GM12878 (cell line): ENCODE results near the gene C16orf87. TPM values are rescaled to one million over a fixed set of nuclear protein-coding genes. Genes with fewer than 3 reads are reported as not detected.
A peak's percentile ranks its signal among the peaks of the same experiment; 100 is the strongest.

Experiments
- BACH1 ChIP-seq: fragments of 450-650 bp; IDR thresholded peaks from 2 replicates; pipeline ENCODE4 v1.6.1; 2017; ENCODE audit warnings: mild to moderate bottlenecking, borderline replicate concordance
- BCL11A ChIP-seq: IDR thresholded peaks from 2 replicates; pipeline ENCODE4 v1.6.1; 2011; ENCODE audit warnings: low read depth, low read length
- CBX5 ChIP-seq: sonication (generic); IDR thresholded peaks from 2 replicates; pipeline ENCODE4 v1.6.1; 2016; ENCODE audit warnings: low read depth, moderate library complexity, mild to moderate bottlenecking, inconsistent platforms
- CHD2 ChIP-seq: IDR thresholded peaks from 2 replicates; pipeline ENCODE4 v1.6.1; 2011; ENCODE audit warnings: low read depth, low read length, improper control_type of control experiment, borderline replicate concordance
- DPF2 ChIP-seq: fragments of 450-650 bp; IDR thresholded peaks from 2 replicates; pipeline ENCODE4 v1.6.1; 2017; ENCODE audit warnings: mild to moderate bottlenecking
- EED ChIP-seq: sonication (generic); IDR thresholded peaks from 2 replicates; pipeline ENCODE4 v1.6.1; 2016; ENCODE audit warnings: antibody characterized with exemption, low read depth
- GABPA ChIP-seq: IDR thresholded peaks from 2 replicates; pipeline ENCODE4 v1.6.1; 2014; ENCODE audit warnings: antibody characterized with exemption, low read depth, mild to moderate bottlenecking, inconsistent platforms
- HDAC2 ChIP-seq: fragments of 200-600 bp; sonication (generic); IDR thresholded peaks from 2 replicates; pipeline ENCODE4 v1.6.1; 2017
- JUNB ChIP-seq: IDR thresholded peaks from 2 replicates; pipeline ENCODE4 v1.6.1; 2016; ENCODE audit warnings: antibody characterized with exemption, mild to moderate bottlenecking
- JUND ChIP-seq: IDR thresholded peaks from 2 replicates; pipeline ENCODE4 v1.6.1; 2012; ENCODE audit warnings: low read depth, mild to moderate bottlenecking, low read length, improper control_type of control experiment, moderate library complexity
- KLF5 ChIP-seq: fragments of 450-650 bp; IDR thresholded peaks from 2 replicates; pipeline ENCODE4 v1.6.1; 2014; ENCODE audit warnings: mild to moderate bottlenecking; ENCODE audit not compliant: partially characterized antibody
- MTA2 ChIP-seq: fragments of 450-650 bp; IDR thresholded peaks from 2 replicates; pipeline ENCODE4 v1.6.1; 2016; ENCODE audit warnings: low read depth, mild to moderate bottlenecking, moderate library complexity
- NFIC ChIP-seq: IDR thresholded peaks from 2 replicates; pipeline ENCODE4 v1.6.1; 2012; ENCODE audit warnings: low read depth, mild to moderate bottlenecking, inconsistent platforms, low read length, moderate library complexity
- NR2C2 ChIP-seq: IDR thresholded peaks from 2 replicates; pipeline ENCODE4 v1.6.1; 2011; ENCODE audit warnings: borderline replicate concordance, low read depth; ENCODE audit not compliant: control insufficient read depth, insufficient read length
- SMAD5 ChIP-seq: IDR thresholded peaks from 2 replicates; pipeline ENCODE4 v1.6.1; 2016; ENCODE audit warnings: antibody characterized with exemption, low read depth
- SUPT20H ChIP-seq: IDR thresholded peaks from 2 replicates; pipeline ENCODE4 v1.6.1; 2011; ENCODE audit warnings: low read depth, mild to moderate bottlenecking, low read length, moderate library complexity, borderline replicate concordance; ENCODE audit not compliant: control insufficient read depth
- TAF1 ChIP-seq: IDR thresholded peaks from 2 replicates; pipeline ENCODE4 v1.6.1; 2011; ENCODE audit warnings: mild to moderate bottlenecking, low read depth, low read length, borderline replicate concordance
- YY1 ChIP-seq: IDR thresholded peaks from 2 replicates; pipeline ENCODE4 v1.6.1; 2011; ENCODE audit warnings: low read depth, mild to moderate bottlenecking, low read length
- ZBED1 ChIP-seq: IDR thresholded peaks from 2 replicates; pipeline ENCODE4 v1.6.1; 2016; ENCODE audit warnings: borderline replicate concordance
- ZNF217 ChIP-seq: fragments of 450-650 bp; IDR thresholded peaks from 2 replicates; pipeline ENCODE4 v1.6.1; 2017; ENCODE audit warnings: antibody characterized with exemption, mild to moderate bottlenecking
- polyA plus RNA-seq, 11 experiments: library from polyadenylated mRNA; depleted of rRNA in 4 of 11; unstranded in 6 of 11; stranded (reverse) in 5 of 11; fragments of >200 nt; fragmentation: Nextera tagmentation in 4 of 11; fragmentation: Illumina TruSeq in 1 of 11; extraction: Ambion mirVana in 4 of 11; extraction: Trizol in 1 of 11; gene quantifications; 1 replicate in 1 of 11; 2 replicates in 10 of 11; pipeline versions ENCODE4 v1.2.1 to v1.2.3, GENCODE V29; 2011 to 2016; ENCODE audit warnings: inconsistent platforms in 2 of 11, missing spikeins in 2 of 11, low read depth in 1 of 11
- total RNA-seq, 4 experiments: library from RNA; depleted of rRNA in 3 of 4; stranded (reverse); fragments of >200 nt in 3 of 4; fragmentation: Illumina TruSeq in 1 of 4; extraction: Trizol in 1 of 4; gene quantifications; 2 replicates each; pipeline versions ENCODE4 v1.2.1 to v1.2.3, GENCODE V29; 2013 to 2021
- TF ChIP-seq, protein P1 (sequence below): fragments of 450-650 bp; IDR thresholded peaks from 2 replicates; pipeline ENCODE4 v1.6.1; 2016; ENCODE audit warnings: mild to moderate bottlenecking
- TF ChIP-seq, protein P2 (sequence below): fragments of 450-650 bp; IDR thresholded peaks from 2 replicates; pipeline ENCODE4 v1.6.1; 2017; ENCODE audit warnings: low read depth, mild to moderate bottlenecking, moderate library complexity
- TF ChIP-seq, protein P3 (sequence below): fragments of 450-650 bp; IDR thresholded peaks from 2 replicates; pipeline ENCODE4 v1.6.1; 2016; ENCODE audit warnings: mild to moderate bottlenecking
- TF ChIP-seq, protein P4 (sequence below): IDR thresholded peaks from 2 replicates; pipeline ENCODE4 v1.6.1; 2011; ENCODE audit warnings: low read depth, low read length, improper control_type of control experiment, borderline replicate concordance
- TF ChIP-seq, protein P5 (sequence below): IDR thresholded peaks from 2 replicates; pipeline ENCODE4 v1.6.1; 2012; ENCODE audit warnings: low read length, inconsistent platforms

The C16orf87 gene
- total and polyA plus RNA-seq, 10 of the 15 experiments (the other 5 are each of a cell fraction or from before 2014, with no cell fraction given), result 18.4 to 72.6 (median 31.0) TPM

DNA sequence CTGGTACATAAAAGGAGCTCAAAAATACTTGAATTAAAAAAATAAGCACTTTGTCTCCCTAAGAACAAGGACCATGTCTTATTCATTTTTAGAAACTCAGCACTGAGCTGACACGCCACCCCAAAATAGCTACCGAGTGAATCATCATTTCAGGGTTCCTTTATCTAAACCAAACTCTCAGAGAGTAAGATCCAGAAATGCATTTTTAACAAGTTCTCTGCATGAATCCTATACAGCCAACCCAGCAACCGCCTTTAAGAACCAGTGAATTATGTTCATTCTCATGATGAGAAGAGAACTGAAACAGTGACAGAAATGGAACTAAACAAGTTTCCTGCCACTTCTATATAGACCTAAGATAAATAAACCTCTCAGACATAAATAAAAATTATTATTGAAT is 8.7 kb downstream of the C16orf87 start (continued):
- no peak for TF ChIP-seq SUPT20H
- 0 out of 2 replicates have a peak, but pooled peaks have one; percentile 19 for TF ChIP-seq MTA2
- TF ChIP-seq, protein P1, sequence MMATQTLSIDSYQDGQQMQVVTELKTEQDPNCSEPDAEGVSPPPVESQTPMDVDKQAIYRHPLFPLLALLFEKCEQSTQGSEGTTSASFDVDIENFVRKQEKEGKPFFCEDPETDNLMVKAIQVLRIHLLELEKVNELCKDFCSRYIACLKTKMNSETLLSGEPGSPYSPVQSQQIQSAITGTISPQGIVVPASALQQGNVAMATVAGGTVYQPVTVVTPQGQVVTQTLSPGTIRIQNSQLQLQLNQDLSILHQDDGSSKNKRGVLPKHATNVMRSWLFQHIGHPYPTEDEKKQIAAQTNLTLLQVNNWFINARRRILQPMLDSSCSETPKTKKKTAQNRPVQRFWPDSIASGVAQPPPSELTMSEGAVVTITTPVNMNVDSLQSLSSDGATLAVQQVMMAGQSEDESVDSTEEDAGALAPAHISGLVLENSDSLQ, result no peak
- TF ChIP-seq JUND, result peak; percentile 44; the same call in 1 of the 2 replicates
- TF ChIP-seq SMAD5, result no peak
- TF ChIP-seq YY1, result no peak
- TF ChIP-seq CBX5, result peak; percentile 30; the same call in 1 of the 2 replicates
- TF ChIP-seq NR2C2, result no peak
- no peak for TF ChIP-seq DPF2
- TF ChIP-seq BACH1, result no peak
- TF ChIP-seq ZBED1, result peak; percentile 90
- TF ChIP-seq, protein P2, sequence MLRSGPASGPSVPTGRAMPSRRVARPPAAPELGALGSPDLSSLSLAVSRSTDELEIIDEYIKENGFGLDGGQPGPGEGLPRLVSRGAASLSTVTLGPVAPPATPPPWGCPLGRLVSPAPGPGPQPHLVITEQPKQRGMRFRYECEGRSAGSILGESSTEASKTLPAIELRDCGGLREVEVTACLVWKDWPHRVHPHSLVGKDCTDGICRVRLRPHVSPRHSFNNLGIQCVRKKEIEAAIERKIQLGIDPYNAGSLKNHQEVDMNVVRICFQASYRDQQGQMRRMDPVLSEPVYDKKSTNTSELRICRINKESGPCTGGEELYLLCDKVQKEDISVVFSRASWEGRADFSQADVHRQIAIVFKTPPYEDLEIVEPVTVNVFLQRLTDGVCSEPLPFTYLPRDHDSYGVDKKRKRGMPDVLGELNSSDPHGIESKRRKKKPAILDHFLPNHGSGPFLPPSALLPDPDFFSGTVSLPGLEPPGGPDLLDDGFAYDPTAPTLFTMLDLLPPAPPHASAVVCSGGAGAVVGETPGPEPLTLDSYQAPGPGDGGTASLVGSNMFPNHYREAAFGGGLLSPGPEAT, result 0 out of 2 replicates have a peak, but pooled peaks have one; percentile 14
- TF ChIP-seq KLF5, result no peak
- TF ChIP-seq GABPA, result 0 out of 2 replicates have a peak, but pooled peaks have one; percentile 50
- TF ChIP-seq NFIC, result peak; percentile 97
- no peak for TF ChIP-seq HDAC2
- peak; percentile 42; the same call in 1 of the 2 replicates for TF ChIP-seq EED
- TF ChIP-seq, protein P3, sequence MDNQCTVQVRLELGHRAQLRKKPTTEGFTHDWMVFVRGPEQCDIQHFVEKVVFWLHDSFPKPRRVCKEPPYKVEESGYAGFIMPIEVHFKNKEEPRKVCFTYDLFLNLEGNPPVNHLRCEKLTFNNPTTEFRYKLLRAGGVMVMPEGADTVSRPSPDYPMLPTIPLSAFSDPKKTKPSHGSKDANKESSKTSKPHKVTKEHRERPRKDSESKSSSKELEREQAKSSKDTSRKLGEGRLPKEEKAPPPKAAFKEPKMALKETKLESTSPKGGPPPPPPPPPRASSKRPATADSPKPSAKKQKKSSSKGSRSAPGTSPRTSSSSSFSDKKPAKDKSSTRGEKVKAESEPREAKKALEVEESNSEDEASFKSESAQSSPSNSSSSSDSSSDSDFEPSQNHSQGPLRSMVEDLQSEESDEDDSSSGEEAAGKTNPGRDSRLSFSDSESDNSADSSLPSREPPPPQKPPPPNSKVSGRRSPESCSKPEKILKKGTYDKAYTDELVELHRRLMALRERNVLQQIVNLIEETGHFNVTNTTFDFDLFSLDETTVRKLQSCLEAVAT, result 0 out of 2 replicates have a peak, but pooled peaks have one; percentile 12
- TF ChIP-seq, protein P4, sequence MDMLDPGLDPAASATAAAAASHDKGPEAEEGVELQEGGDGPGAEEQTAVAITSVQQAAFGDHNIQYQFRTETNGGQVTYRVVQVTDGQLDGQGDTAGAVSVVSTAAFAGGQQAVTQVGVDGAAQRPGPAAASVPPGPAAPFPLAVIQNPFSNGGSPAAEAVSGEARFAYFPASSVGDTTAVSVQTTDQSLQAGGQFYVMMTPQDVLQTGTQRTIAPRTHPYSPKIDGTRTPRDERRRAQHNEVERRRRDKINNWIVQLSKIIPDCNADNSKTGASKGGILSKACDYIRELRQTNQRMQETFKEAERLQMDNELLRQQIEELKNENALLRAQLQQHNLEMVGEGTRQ, result no peak
- 0 out of 2 replicates have a peak, but pooled peaks have one; percentile 35 for TF ChIP-seq TAF1
- TF ChIP-seq, protein P5, sequence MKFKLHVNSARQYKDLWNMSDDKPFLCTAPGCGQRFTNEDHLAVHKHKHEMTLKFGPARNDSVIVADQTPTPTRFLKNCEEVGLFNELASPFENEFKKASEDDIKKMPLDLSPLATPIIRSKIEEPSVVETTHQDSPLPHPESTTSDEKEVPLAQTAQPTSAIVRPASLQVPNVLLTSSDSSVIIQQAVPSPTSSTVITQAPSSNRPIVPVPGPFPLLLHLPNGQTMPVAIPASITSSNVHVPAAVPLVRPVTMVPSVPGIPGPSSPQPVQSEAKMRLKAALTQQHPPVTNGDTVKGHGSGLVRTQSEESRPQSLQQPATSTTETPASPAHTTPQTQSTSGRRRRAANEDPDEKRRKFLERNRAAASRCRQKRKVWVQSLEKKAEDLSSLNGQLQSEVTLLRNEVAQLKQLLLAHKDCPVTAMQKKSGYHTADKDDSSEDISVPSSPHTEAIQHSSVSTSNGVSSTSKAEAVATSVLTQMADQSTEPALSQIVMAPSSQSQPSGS, result peak; percentile 97
- peak; percentile 94 for TF ChIP-seq JUNB
- peak; percentile 62; the same call in 1 of the 2 replicates for TF ChIP-seq BCL11A
- TF ChIP-seq ZNF217, result no peak; the same call in 1 of the 2 replicates
- no peak for TF ChIP-seq CHD2
